Fibroblast of lung (primary cell): ENCODE measurements around the gene RHBDL3. TPM values are rescaled to one million over a fixed set of nuclear protein-coding genes. Genes with fewer than 3 reads are reported as not detected.

Experiments
- DNase-seq, 2 donors: peaks; one replicate each; pipeline versions ENCODE4 v3.0.0 to v3.0.0-alpha.2; 2010; ENCODE audit warnings: low read depth in 2 of 2
- H2AFZ ChIP-seq: 2 replicates; pipeline ENCODE4 v1.5.1; 2012; ENCODE audit warnings: low read length, control low read depth, inconsistent platforms
- H3K27ac ChIP-seq: 2 replicates; pipeline ENCODE4 v1.5.1; 2011; ENCODE audit warnings: low read length, control low read depth; ENCODE audit not compliant: insufficient read depth
- H3K27me3 ChIP-seq: 2 replicates; pipeline ENCODE4 v1.5.1; 2011; ENCODE audit warnings: mild to moderate bottlenecking, low read length; ENCODE audit not compliant: control insufficient read depth, insufficient read depth
- H3K36me3 ChIP-seq: 2 replicates; pipeline ENCODE4 v1.5.1; 2011; ENCODE audit warnings: low read length; ENCODE audit not compliant: control insufficient read depth, insufficient read depth
- H3K4me1 ChIP-seq: 2 replicates; pipeline ENCODE4 v1.5.1; 2011; ENCODE audit warnings: low read length; ENCODE audit not compliant: control insufficient read depth, insufficient read depth; ENCODE audit errors: extremely low read depth
- H3K4me2 ChIP-seq: 2 replicates; pipeline ENCODE4 v1.5.1; 2011; ENCODE audit warnings: low read length, control low read depth; ENCODE audit not compliant: insufficient read depth; ENCODE audit errors: extremely low read depth
- H3K4me3 ChIP-seq, 4 experiments: fragments of 200-600 bp in 1 of 4; sonication (generic) in 1 of 4; replicated peaks in 1 of 4; 2 replicates each; pipeline ENCODE4 v1.5.1; 2011 to 2016; ENCODE audit warnings: low read length in 4 of 4, low read depth in 3 of 4, mild to moderate bottlenecking in 3 of 4, control low read depth in 2 of 4, inconsistent platforms in 1 of 4, mixed read lengths in 1 of 4; ENCODE audit not compliant: insufficient read depth in 1 of 4; ENCODE audit errors: control extremely low read depth in 1 of 4
- H3K79me2 ChIP-seq: 2 replicates; pipeline ENCODE4 v1.5.1; 2012; ENCODE audit warnings: mild to moderate bottlenecking, low read length, inconsistent platforms; ENCODE audit not compliant: control insufficient read depth, insufficient read depth
- H3K9ac ChIP-seq: 2 replicates; pipeline ENCODE4 v1.5.1; 2011; ENCODE audit warnings: mild to moderate bottlenecking, low read length, control low read depth; ENCODE audit not compliant: insufficient read depth
- H3K9me3 ChIP-seq: 2 replicates; pipeline ENCODE4 v1.5.1; 2012; ENCODE audit warnings: low read depth, low read length; ENCODE audit not compliant: control insufficient read depth, insufficient read depth
- H4K20me1 ChIP-seq: 2 replicates; pipeline ENCODE4 v1.5.1; 2011; ENCODE audit warnings: low read length; ENCODE audit not compliant: control insufficient read depth, insufficient read depth; ENCODE audit errors: extremely low read depth
- CTCF ChIP-seq, 2 donors: IDR thresholded peaks in 1 of 2; conservative IDR thresholded peaks in 1 of 2; 1 replicate in 1 of 2; 2 replicates in 1 of 2; pipeline ENCODE4 v1.5.1; 2011 to 2012; ENCODE audit warnings: low read length in 2 of 2, control low read depth in 1 of 2, inconsistent platforms in 1 of 2, low read depth in 1 of 2, mild to moderate bottlenecking in 1 of 2
- EZH2 ChIP-seq: IDR thresholded peaks from 2 replicates; pipeline ENCODE4 v1.5.1; 2012; ENCODE audit warnings: low read length, control low read depth, mild to moderate bottlenecking; ENCODE audit errors: missing control alignments
- polyA plus RNA-seq, 2 donors: library from polyadenylated mRNA; depleted of rRNA in 1 of 2; stranded (reverse) in 1 of 2; unstranded in 1 of 2; fragments of >200 nt; gene quantifications; 2 replicates each; pipeline ENCODE4 v1.2.1, GENCODE V29; 2011 to 2012; ENCODE audit warnings: missing spikeins in 1 of 2
- total RNA-seq: library from RNA; depleted of rRNA; stranded (reverse); fragments of >200 nt; gene quantifications from 2 replicates; pipeline ENCODE4 v1.2.1, GENCODE V29; 2014

The RHBDL3 gene
- total and polyA plus RNA-seq, 2 donors (not counting 1 experiment from before 2014, with no cell fraction given), result 0.17 to 0.43 TPM

- TF ChIP-seq EZH2, result no peak
- Histone ChIP-seq H3K9me3 (no peaks in the 10 kb centered on the region), H3K9ac (no peak overlapping the region), H3K79me2 (no peaks in the 10 kb centered on the region), H3K27me3 (peaks cover 3% of the 10 kb centered on the region), H3K36me3 (no peaks in the 10 kb centered on the region), H3K4me2 (no peak overlapping the region), H2AFZ (no peak overlapping the region), H3K27ac (no peak overlapping the region), H4K20me1 (no peaks in the 10 kb centered on the region), H3K4me3 (no peak overlapping the region), H3K4me1 (no peaks in the 10 kb centered on the region)
- no peak for DNase-seq
Observed at GRCh38 chr17:32297424-32297823, 31.8 kb downstream of the RHBDL3 start.

- Histone ChIP-seq H3K9ac (no peak overlapping the region), H3K4me3 (no peak overlapping the region), H2AFZ (no peak overlapping the region), H3K4me2 (no peak overlapping the region), H3K4me1 (no peaks in the 10 kb centered on the region), H3K79me2 (no peaks in the 10 kb centered on the region), H3K27me3 (peaks cover 3% of the 10 kb centered on the region), H4K20me1 (no peaks in the 10 kb centered on the region), H3K9me3 (no peaks in the 10 kb centered on the region), H3K36me3 (no peaks in the 10 kb centered on the region), H3K27ac (no peak overlapping the region)
- DNase-seq, result no peak
- TF ChIP-seq CTCF (conservative IDR thresholded peaks at IDR 0.05 in 1 of 2, IDR thresholded peaks at IDR 0.05 in 1 of 2; ENCODE audit: low read depth in 1 of 2, low read length in 2 of 2), result no peak
- TF ChIP-seq EZH2, result no peak
Observed at GRCh38 chr17:32297860-32298259, 32.2 kb downstream of the RHBDL3 start.

- Histone ChIP-seq H3K27ac (no peak overlapping the region), H3K36me3 (no peaks in the 10 kb centered on the region), H3K79me2 (no peaks in the 10 kb centered on the region), H3K4me1 (no peaks in the 10 kb centered on the region), H2AFZ (no peak overlapping the region), H3K4me3 (no peak overlapping the region), H4K20me1 (no peaks in the 10 kb centered on the region), H3K9me3 (no peaks in the 10 kb centered on the region), H3K27me3 (peaks cover 3% of the 10 kb centered on the region), H3K4me2 (no peak overlapping the region), H3K9ac (no peak overlapping the region)
- DNase-seq, result peak in 1 of 2 donors; percentile 3
- TF ChIP-seq EZH2, result no peak
- no peak for TF ChIP-seq CTCF (conservative IDR thresholded peaks at IDR 0.05 in 1 of 2, IDR thresholded peaks at IDR 0.05 in 1 of 2; ENCODE audit: low read depth in 1 of 2, low read length in 2 of 2)
Observed at GRCh38 chr17:32298298-32298697, 32.7 kb downstream of the RHBDL3 start.
